Fibroblast of lung (primary cell): ENCODE data around the gene BARHL2. TPM values are rescaled to one million over a fixed set of nuclear protein-coding genes. Genes with fewer than 3 reads are reported as not detected.

Experiments used
- DNase-seq, 2 donors: peaks; one replicate each; pipeline versions ENCODE4 v3.0.0 to v3.0.0-alpha.2; 2010; ENCODE audit warnings: low read depth in 2 of 2
- H2AFZ ChIP-seq: 2 replicates; pipeline ENCODE4 v1.5.1; 2012; ENCODE audit warnings: low read length, control low read depth, inconsistent platforms
- H3K27ac ChIP-seq: 2 replicates; pipeline ENCODE4 v1.5.1; 2011; ENCODE audit warnings: low read length, control low read depth; ENCODE audit not compliant: insufficient read depth
- H3K27me3 ChIP-seq: 2 replicates; pipeline ENCODE4 v1.5.1; 2011; ENCODE audit warnings: mild to moderate bottlenecking, low read length; ENCODE audit not compliant: control insufficient read depth, insufficient read depth
- H3K36me3 ChIP-seq: 2 replicates; pipeline ENCODE4 v1.5.1; 2011; ENCODE audit warnings: low read length; ENCODE audit not compliant: control insufficient read depth, insufficient read depth
- H3K4me1 ChIP-seq: 2 replicates; pipeline ENCODE4 v1.5.1; 2011; ENCODE audit warnings: low read length; ENCODE audit not compliant: control insufficient read depth, insufficient read depth; ENCODE audit errors: extremely low read depth
- H3K4me2 ChIP-seq: 2 replicates; pipeline ENCODE4 v1.5.1; 2011; ENCODE audit warnings: low read length, control low read depth; ENCODE audit not compliant: insufficient read depth; ENCODE audit errors: extremely low read depth
- H3K4me3 ChIP-seq, 4 experiments: fragments of 200-600 bp in 1 of 4; sonication (generic) in 1 of 4; replicated peaks in 1 of 4; 2 replicates each; pipeline ENCODE4 v1.5.1; 2011 to 2016; ENCODE audit warnings: low read length in 4 of 4, low read depth in 3 of 4, mild to moderate bottlenecking in 3 of 4, control low read depth in 2 of 4, inconsistent platforms in 1 of 4, mixed read lengths in 1 of 4; ENCODE audit not compliant: insufficient read depth in 1 of 4; ENCODE audit errors: control extremely low read depth in 1 of 4
- H3K79me2 ChIP-seq: 2 replicates; pipeline ENCODE4 v1.5.1; 2012; ENCODE audit warnings: mild to moderate bottlenecking, low read length, inconsistent platforms; ENCODE audit not compliant: control insufficient read depth, insufficient read depth
- H3K9ac ChIP-seq: 2 replicates; pipeline ENCODE4 v1.5.1; 2011; ENCODE audit warnings: mild to moderate bottlenecking, low read length, control low read depth; ENCODE audit not compliant: insufficient read depth
- H3K9me3 ChIP-seq: 2 replicates; pipeline ENCODE4 v1.5.1; 2012; ENCODE audit warnings: low read depth, low read length; ENCODE audit not compliant: control insufficient read depth, insufficient read depth
- H4K20me1 ChIP-seq: 2 replicates; pipeline ENCODE4 v1.5.1; 2011; ENCODE audit warnings: low read length; ENCODE audit not compliant: control insufficient read depth, insufficient read depth; ENCODE audit errors: extremely low read depth
- CTCF ChIP-seq, 2 donors: IDR thresholded peaks in 1 of 2; conservative IDR thresholded peaks in 1 of 2; 1 replicate in 1 of 2; 2 replicates in 1 of 2; pipeline ENCODE4 v1.5.1; 2011 to 2012; ENCODE audit warnings: low read length in 2 of 2, control low read depth in 1 of 2, inconsistent platforms in 1 of 2, low read depth in 1 of 2, mild to moderate bottlenecking in 1 of 2
- EZH2 ChIP-seq: IDR thresholded peaks from 2 replicates; pipeline ENCODE4 v1.5.1; 2012; ENCODE audit warnings: low read length, control low read depth, mild to moderate bottlenecking; ENCODE audit errors: missing control alignments
- polyA plus RNA-seq, 2 donors: library from polyadenylated mRNA; depleted of rRNA in 1 of 2; stranded (reverse) in 1 of 2; unstranded in 1 of 2; fragments of >200 nt; gene quantifications; 2 replicates each; pipeline ENCODE4 v1.2.1, GENCODE V29; 2011 to 2012; ENCODE audit warnings: missing spikeins in 1 of 2
- total RNA-seq: library from RNA; depleted of rRNA; stranded (reverse); fragments of >200 nt; gene quantifications from 2 replicates; pipeline ENCODE4 v1.2.1, GENCODE V29; 2014

BARHL2 gene
- total and polyA plus RNA-seq, 2 donors (not counting 1 experiment from before 2014, with no cell fraction given): not detected

- Histone ChIP-seq H3K27ac (no peak overlapping the region), H4K20me1 (no peaks in the 10 kb centered on the region), H3K4me3 (no peak overlapping the region), H3K4me2 (no peak overlapping the region), H3K36me3 (no peaks in the 10 kb centered on the region), H3K4me1 (no peaks in the 10 kb centered on the region), H2AFZ (no peak overlapping the region), H3K9me3 (no peaks in the 10 kb centered on the region), H3K27me3 (no peaks in the 10 kb centered on the region), H3K79me2 (no peaks in the 10 kb centered on the region), H3K9ac (no peak overlapping the region)
- DNase-seq: no peak
- TF ChIP-seq EZH2: no peak
- no peak for TF ChIP-seq CTCF (conservative IDR thresholded peaks at IDR 0.05 in 1 of 2, IDR thresholded peaks at IDR 0.05 in 1 of 2; ENCODE audit: low read depth in 1 of 2, low read length in 2 of 2)
These were observed 45.9 kb downstream of the BARHL2 start for GRCh38 chr1:90671251-90671650.
